Stimulated activated CD4-positive, alpha-beta T cell treated with anti-CD3 and anti-CD28 coated beads, Interleukin-4, amount 100 ng/mL, for 4 hours (primary cell): ENCODE results near the gene XKR7.
A peak's percentile ranks its signal among the peaks of the same experiment; 100 is the strongest.
"Not testable (repeated sequence)": the region's sequence is repeated elsewhere in the genome, so short reads cannot be mapped to it uniquely, and the experiment has no call there.

Experiments used
- DNase-seq, 2 experiments: peaks; one replicate each; pipeline ENCODE4 v3.0.0-alpha.2; 2020

XKR7 gene

GRCh38 chr20:32018269-32019155, 50.6 kb downstream of the XKR7 start:
- DNase-seq: peak; percentile 34 to 49

GRCh38 chr20:32019156-32019510, 51.2 kb downstream of the XKR7 start:
- no peak for DNase-seq

DNA sequence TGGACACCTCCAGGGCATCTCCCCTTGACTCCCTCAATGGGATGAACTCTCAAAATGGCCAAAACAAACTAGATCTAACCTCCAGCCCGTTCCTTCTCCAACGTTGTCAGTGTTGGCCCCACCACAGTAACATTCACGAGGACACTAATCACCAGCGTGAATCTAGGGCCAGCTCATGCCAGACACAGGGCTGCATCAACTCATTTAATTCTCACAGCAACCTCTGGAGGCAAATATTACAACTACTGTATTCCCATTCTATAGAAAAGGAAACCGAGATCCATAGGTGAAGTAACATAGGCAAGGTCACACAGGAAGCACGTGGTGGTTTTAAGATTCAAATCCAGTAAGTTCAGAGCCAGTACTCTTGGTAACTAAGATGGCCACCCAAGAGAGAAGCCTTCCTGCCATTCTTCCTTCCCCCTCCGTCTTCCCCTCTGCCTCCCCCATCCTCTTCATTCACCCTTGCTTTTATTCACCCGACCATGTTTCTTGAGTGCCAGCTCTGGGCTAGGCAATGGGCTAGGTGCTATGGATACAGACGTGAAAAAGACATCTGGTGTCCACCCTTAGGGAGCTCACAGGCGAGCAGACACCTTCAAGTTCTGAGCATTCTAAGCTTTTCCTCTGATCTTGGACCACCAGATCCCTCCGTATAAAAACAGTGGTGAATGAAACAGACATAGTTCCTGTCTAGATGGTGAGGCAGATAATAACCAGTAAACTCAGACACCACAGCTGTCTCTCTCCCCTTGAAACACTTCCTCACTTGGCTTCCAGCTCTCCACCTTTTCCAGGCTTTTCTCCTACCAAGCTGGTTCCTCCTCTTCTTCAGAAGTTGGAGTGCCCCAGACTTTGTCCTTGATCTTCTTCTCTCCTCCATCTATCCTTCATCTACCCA, 51.9 kb downstream of the XKR7 start:
- DNase-seq: no peak

GRCh38 chr20:32021091-32021490, 53.1 kb downstream of the XKR7 start:
- DNase-seq: no peak

DNA sequence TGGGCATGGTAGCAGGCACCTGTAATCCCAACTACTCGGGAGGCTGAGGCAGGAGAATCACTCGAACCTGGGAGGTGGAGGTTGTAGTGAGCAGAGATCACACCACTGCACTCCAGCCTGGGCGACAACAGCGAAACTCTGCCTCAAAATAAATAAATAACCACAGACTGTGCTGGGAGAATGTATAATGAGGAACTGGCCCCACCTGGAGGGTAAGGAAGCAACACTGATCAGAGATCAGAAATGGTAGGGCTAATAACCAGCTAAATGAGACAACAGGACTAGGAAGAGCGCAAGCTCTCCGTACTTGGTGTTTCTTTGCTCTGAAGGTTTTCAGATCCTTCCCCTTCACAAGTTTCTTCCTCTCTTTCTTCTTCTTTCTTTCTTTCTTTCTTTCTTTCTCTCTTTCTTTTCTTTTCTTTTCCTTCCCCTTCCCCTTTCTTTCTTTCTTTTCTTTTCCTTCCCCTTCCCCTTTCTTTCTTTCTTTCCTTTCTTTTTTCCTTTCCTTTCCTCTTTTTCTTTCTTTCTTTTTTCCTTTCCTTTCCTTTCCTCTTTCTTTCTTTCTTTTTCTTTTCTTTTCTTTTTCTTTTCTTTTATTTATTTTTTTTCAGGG, 56.8 kb downstream of the XKR7 start:
- DNase-seq: no peak

DNA sequence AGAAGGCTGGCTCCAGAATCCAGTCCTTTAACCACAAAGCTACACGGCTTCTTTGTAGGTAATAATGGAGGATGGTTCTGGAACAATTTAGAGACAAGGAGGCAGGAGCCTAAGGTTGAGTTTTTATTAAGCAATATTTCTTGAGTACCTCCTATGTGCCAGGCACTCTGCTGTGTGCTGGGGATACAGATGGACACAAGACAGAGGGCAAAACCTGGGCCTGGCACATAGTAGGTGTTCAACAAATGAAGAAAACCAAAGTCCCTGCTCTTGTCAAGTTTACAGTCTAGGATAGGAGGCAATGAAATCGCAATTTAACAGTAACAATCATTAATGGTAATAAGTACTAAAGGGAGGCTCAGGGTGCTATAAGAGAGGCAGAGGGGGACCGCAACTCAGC, 59.7 kb downstream of the XKR7 start:
- DNase-seq: no peak

GRCh38 chr20:32028647-32029372, 60.9 kb downstream of the XKR7 start:
- DNase-seq: no peak

- no peak for DNase-seq
Observed at GRCh38 chr20:32029561-32029960, 61.6 kb downstream of the XKR7 start.

DNA sequence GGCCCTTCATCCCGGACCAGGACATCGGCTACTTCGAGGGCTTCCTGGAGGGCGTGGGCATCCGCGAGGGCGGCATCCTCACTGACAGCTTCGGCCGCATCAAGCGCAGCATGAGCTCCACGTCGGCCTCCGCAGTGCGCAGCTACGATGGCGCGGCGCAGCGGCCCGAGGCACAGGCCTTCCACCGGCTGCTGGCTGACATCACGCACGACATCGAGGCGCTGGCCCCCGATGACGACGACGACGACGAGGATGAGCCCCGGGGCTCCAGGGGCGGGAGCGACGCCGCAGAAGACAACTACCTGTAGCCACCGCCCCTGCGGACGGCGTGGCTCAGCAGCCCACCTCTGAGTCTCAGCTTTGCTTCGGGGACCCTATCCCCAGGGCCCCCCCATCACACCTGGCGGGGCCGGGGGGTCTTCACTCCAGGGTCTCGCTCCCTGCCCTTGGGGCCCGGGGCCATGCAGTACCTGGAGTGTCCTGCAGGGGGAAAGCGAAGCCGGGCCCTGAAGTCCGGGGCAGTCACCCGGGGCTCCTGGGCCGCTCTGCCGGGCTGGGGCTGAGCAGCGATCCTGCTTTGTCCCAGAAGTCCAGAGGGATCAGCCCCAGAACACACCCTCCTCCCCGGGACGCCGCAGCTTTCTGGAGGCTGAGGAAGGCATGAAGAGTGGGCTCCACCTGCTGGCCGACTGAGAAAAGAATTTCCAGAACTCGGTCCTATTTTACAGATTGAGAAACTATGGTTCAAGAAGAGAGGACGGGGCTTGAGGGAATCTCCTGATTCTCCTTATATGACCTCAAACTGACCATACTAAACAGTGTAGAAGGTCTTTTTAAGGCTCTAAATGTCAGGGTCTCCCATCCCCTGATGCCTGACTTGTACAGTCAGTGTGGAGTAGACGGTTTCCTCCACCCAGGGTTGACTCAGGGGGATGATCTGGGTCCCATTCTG, 63.3 kb downstream of the XKR7 start:
- DNase-seq: peak; percentile 38 to 57

DNA sequence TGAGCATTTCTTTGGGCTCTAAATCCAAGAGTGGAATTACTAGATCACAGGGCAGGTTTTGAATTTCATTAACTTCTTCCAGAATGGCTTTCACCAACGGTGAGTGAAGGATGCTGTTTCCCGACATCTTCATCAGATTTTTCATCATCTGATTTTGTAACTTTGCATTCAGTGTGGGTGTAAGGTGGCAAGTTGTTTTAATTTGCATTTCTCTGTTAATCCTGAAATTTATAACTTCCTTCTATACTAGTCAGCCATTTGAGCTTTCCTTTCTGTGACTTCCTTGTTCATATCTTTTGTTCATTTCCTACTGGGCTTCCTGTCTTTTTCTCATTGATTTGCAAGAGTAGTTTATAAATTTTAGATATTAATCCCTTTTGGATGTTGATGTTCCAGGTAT, 65.4 kb downstream of the XKR7 start:
- no peak for DNase-seq

DNA sequence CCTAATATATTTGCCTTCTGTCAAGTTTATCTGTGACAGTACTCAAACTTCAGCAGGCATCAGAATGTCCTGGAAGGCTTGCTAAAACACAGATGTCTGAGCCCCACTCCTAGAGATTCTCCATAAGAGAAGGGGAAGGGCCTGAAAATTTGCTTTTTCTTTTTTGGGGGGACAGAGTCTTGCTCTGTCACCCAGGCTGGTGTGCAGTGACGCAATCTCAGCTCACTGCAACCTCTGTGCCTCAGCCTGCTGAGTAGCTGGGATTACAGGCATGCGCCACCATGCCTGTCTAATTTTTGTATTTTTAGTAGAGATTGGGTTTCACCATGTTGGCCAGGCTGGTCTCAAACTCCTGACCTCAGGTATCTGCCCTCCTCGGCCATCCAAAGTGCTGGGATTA, 65.8 kb downstream of the XKR7 start:
- DNase-seq: not testable (repeated sequence)

DNA sequence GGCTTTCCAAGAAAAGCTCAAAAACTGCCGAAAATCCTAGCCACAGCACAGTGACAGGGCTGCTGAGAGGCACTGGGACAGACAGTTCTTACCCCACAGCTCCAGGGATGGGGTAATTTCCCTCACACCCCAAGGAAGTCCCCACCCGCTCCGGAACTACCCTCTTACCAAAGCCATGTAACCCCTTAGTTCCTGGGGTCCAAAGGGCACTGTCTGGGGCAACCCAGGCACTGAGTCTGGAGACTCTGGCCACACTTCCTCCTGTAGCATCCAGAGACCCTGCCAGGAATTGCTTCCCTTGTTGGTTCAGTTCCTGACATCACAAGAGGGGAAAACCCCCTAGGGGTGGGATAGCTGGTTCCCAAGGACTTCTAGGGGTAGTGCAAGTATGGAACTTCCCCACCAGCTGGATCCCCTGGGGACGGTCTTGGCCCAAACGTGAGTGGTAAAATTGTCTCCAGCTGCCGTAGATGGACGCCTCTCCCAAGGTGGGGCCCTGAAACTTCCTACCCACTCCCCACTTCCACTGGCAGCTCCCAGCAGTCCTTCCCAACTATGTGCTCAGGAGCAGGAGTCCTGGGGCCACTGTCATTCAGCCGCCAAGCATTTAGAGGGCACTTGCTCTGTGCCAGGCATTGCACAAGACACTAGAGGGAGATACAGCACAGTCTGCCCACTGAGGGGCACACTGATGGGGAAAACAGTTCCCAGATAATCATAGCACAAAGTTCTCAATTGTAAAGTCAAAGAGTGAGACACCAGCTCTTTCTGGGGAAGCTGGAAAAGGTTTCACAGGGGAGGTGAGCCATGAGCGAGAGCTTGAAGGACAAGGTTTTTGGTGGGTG, 66.9 kb downstream of the XKR7 start:
- DNase-seq: no peak

DNA sequence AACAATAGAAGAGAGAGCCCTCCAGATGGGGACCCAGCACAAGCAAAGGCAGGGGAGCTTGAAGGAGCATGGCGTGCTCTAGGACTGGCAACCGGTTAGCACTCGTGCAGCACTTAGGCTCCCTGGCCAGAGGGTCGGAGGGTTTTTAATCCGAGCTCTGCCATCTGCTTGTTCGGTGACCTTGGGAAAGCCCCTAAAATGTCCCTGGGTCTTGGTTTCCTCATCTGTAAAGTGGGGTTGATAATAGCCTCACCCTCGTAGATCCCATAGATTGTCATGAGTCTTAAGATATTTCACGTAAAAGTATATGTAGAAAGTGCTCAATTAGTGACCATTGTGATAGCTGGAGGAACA, 67.5 kb downstream of the XKR7 start:
- DNase-seq: no peak

DNA sequence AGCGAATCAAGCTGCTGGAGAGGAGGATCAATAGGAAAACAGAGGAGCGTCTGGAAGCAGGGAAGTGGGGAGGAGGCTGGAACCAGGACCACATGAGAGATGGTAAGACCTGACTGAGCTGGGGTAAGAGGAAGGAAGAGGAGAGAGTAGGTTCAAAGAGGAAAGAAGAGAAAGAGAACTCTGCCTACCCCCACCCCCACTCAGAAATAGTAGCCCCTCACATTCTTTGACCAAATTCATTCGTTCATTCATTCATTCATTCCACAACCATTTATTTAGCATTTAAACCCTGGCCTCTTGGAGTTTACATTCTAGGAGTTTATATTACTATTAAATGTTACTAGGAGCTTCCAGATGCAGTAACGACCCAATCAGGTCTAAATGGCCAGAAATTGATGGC, 68.3 kb downstream of the XKR7 start:
- no peak for DNase-seq

GRCh38 chr20:32036716-32037485, 69.0 kb downstream of the XKR7 start:
- DNase-seq: no peak

DNA sequence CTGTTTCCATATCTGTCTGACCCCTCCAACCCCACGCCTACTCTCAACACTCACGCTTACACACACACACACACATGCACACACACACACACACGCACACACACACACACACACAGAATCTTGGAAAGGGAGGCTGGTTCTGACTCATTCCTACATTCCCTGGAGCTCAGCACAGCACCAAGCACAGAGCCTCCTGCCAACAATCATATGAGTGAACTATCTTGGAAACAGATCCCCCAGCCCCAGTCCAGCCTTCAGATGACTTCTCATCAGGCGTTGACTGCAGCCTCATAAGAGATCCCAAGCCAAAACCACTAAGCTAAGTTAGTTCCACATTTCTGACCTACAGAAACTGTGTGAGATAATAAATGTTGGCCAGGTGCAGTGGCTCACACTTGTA, 70.0 kb downstream of the XKR7 start:
- no peak for DNase-seq

GRCh38 chr20:32040142-32040953, 72.4 kb downstream of the XKR7 start:
- DNase-seq: no peak

DNA sequence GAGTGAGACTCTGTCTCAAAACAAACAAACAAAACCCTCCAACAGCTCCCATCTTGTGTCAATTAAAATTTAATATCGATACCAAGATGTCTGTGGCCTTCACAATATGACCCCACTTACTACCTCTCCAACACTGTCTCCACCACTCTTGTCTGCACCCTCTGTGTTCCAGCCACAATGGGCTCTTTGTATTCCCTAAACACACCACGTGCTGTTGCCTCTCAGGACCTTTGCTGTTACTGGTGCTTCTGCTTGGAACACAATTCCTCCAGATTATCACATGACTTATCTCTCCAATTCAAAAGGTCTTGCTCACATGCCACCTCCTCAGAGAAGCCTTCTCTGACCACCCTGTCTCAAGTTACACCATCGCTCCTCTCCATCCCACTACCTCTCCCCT, 78.0 kb downstream of the XKR7 start:
- no peak for DNase-seq

- DNase-seq: no peak
Observed at GRCh38 chr20:32050324-32050841, 82.4 kb downstream of the XKR7 start.
